Subcutaneous adipose tissue (tissue), 4 donors: ENCODE measurements around the gene SEC11A. TPM values are rescaled to one million over a fixed set of nuclear protein-coding genes. Genes with fewer than 3 reads are reported as not detected.

ENCODE experiments used
- CTCF ChIP-seq: fragments of 450-650 bp; IDR thresholded peaks from one replicate; pipeline ENCODE4 v1.5.1; 2016; ENCODE audit warnings: low read depth, mild to moderate bottlenecking, control low read depth, antibody characterized with exemption, moderate library complexity
- total RNA-seq, 4 donors: library from RNA; depleted of rRNA; stranded (reverse); fragments of >200 nt; gene quantifications; one replicate each; pipeline ENCODE4 v1.1.0, GENCODE V29; 2016

Gene SEC11A
- total RNA-seq, 4 donors from 2014 or later: 185 to 250 (median 214) TPM

GRCh38 chr15:84759018-84759417, 43.1 kb upstream of the SEC11A start:
- no peak for TF ChIP-seq CTCF

GRCh38 chr15:84755736-84756527, 40.0 kb upstream of the SEC11A start:
- TF ChIP-seq CTCF: no peak

- TF ChIP-seq CTCF: no peak
These were observed 36.8 kb upstream of the SEC11A start for GRCh38 chr15:84752700-84753099.

- no peak for TF ChIP-seq CTCF
These were observed 36.3 kb upstream of the SEC11A start for GRCh38 chr15:84752195-84752594.

DNA sequence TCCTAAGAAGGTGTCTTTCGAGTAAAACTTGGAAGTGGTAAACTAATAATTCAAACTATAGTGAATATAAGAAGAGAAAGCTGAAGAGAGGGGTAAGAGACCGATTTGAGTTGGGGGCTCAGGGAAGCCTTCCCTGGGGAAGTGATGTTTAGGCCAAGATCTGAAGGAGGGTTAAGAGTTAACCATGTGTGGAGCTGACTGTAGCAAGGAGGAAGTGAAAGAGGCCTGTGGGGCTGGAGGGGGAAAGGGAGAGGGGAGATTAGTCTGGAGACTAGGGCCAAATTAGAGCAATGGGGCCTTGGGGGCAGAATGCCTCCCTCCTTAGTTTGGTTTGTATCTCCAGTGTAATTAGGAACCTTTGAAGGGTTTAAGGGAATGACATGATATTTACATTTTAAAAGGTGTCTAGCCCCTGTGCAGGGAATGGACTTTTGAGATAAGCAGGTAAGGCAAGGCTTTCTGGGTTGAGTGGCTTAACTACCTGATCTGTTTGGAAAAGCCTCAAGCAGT, 34.7 kb upstream of the SEC11A start:
- no peak for TF ChIP-seq CTCF

DNA sequence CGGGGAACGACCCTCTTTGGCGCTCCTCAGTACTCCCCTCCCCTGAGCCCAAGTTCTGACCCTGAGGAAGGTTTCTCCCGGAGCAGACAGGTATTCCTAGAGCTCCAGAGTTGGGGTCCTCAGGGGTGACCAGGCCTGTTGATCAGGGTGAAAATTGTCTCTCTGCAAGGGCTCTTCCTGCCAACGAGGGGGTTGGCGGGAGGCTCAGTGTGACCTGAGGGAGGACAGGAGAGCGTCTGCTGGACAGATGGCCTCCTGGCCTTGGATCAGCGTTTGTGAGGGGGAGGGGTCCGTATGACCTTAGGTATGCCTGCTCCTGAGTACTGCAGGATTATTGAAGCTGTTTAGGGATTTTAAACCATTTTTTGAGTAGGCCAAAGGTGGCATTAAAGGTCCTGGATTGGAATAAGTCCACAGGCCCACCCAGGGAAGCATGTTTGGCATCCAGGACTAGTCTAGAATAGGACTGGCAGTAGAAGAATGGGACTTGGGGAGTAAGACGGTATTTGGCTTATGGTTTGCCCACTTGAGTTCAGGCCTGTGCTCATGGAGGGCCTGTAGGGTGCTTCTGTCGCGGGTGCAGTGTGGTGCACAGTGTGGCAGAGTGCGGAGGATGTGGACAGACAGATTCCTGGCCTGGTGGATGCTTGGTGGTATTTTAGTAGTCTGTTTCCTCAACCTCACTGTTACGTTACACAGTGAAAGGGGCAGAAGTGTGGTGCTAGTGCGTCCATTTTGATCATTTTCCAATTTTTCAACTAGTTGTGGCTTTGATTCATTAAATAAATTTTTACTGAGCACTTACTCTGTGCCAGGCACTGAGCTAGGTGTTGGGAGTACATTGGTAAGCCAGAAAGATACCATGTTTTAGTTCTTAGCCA, 33.4 kb upstream of the SEC11A start:
- TF ChIP-seq CTCF: no peak
